Islet of Langerhans (tissue), 1 donor: ENCODE data around the gene KLHL29.
"Not testable (repeated sequence)": the region's sequence is repeated elsewhere in the genome, so short reads cannot be mapped to it uniquely, and the experiment has no call there.

Experiments
- FAIRE-seq: peaks from one replicate; lab custom pipeline; 2011; peaks lifted over from hg19 to GRCh38; lab: Jason Lieb, UNC

The KLHL29 gene

GRCh38 chr2:23722255-23722654 is 337.3 kb downstream of the KLHL29 start:
- FAIRE-seq = no peak

GRCh38 chr2:23723029-23723428 is 338.1 kb downstream of the KLHL29 start:
- FAIRE-seq = not testable (repeated sequence)

GRCh38 chr2:23734416-23734815 is 349.4 kb downstream of the KLHL29 start:
- FAIRE-seq = no peak

- FAIRE-seq = not testable (repeated sequence)
Measured at GRCh38 chr2:23736783-23737182, 351.8 kb downstream of the KLHL29 start.

- no peak for FAIRE-seq
Measured at GRCh38 chr2:23745068-23745725, 360.2 kb downstream of the KLHL29 start.

GRCh38 chr2:23745726-23746105 is 360.7 kb downstream of the KLHL29 start:
- no peak for FAIRE-seq

- no peak for FAIRE-seq
Measured at GRCh38 chr2:23746141-23746863, 361.3 kb downstream of the KLHL29 start.

- FAIRE-seq = no peak
Measured at GRCh38 chr2:23751747-23752265, 366.8 kb downstream of the KLHL29 start.

- peak; percentile 51 for FAIRE-seq
Measured at GRCh38 chr2:23753291-23754010, 368.5 kb downstream of the KLHL29 start.

- no peak for FAIRE-seq
Measured at GRCh38 chr2:23754970-23755369, 370.0 kb downstream of the KLHL29 start.

GRCh38 chr2:23756593-23757292 is 371.8 kb downstream of the KLHL29 start:
- no peak for FAIRE-seq

GRCh38 chr2:23757686-23758433 is 372.9 kb downstream of the KLHL29 start:
- FAIRE-seq = peak; percentile 97
